Measurements from ENCODE around the gene SPAG16. TPM values are rescaled to one million over a fixed set of nuclear protein-coding genes. Genes with fewer than 3 reads are reported as not detected.

Gene SPAG16
- total and polyA plus RNA-seq, 2 donors (not counting 1 experiment from before 2014, with no cell fraction given) = 3.4 to 8.6 TPM

- Histone ChIP-seq H3K4me3 (ENCODE audit: control extremely low read depth in 1 of 5, extremely low read depth in 1 of 5, insufficient read depth in 1 of 5, low read depth in 2 of 5, low read length in 4 of 5) (no peak overlapping the region), H3K9me3 (ENCODE audit: control extremely low read depth in 1 of 3, control insufficient read depth in 2 of 3, insufficient read depth in 1 of 3, low read length in 2 of 3) (no peaks in the 10 kb centered on the region), H4K20me1 (ENCODE audit: control insufficient read depth, insufficient read depth, low read length, poor library complexity, severe bottlenecking) (no peaks in the 10 kb centered on the region), H3K79me2 (ENCODE audit: control insufficient read depth, insufficient read depth, low read length) (no peaks in the 10 kb centered on the region), H3K27me3 (replicated peaks in 1 of 4; ENCODE audit: control extremely low read depth in 1 of 4, control insufficient read depth in 3 of 4, insufficient read depth in 4 of 4, low read length in 3 of 4) (no peaks in the 10 kb centered on the region), H2AFZ (ENCODE audit: insufficient read depth, low read depth, low read length, poor library complexity, severe bottlenecking) (no peak overlapping the region), H3K36me3 (replicated peaks in 1 of 2; ENCODE audit: control extremely low read depth in 1 of 2, control insufficient read depth in 1 of 2, extremely low read depth in 1 of 2, insufficient read depth in 2 of 2, low read length in 1 of 2) (no peaks in the 10 kb centered on the region), H3K27ac (ENCODE audit: low read length in 2 of 2) (no peak overlapping the region), H3K4me1 (ENCODE audit: control insufficient read depth in 2 of 2, insufficient read depth in 2 of 2, low read length in 2 of 2) (no peaks in the 10 kb centered on the region), H3K4me2 (replicated peaks; ENCODE audit: low read depth, low read length, poor library complexity, severe bottlenecking) (no peak overlapping the region), H3K9ac (ENCODE audit: low read length) (no peak overlapping the region)
- DNase-seq (no peak), ATAC-seq (ENCODE audit: low read depth) (no peak)
- ChIA-PET CTCF (interaction anchor here (0.9 to 5.4 kb wide), 4 partner anchors 9 to 680 kb away, joined by 3 to 47 read pairs (median 6); no protein-coding TSS in a partner anchor), POLR2A (no interaction called here)
- H3K27me3 Mint-ChIP-seq = peaks cover 9% of the 10 kb centered on the region
- no peaks in the 10 kb centered on the region for H3K9me3 Mint-ChIP-seq (ENCODE audit: insufficient read depth)
- TF ChIP-seq CTCF (IDR thresholded peaks at IDR 0.05) = no peak
- no peak for TF ChIP-seq EZH2 (IDR thresholded peaks at IDR 0.05; ENCODE audit: borderline replicate concordance, insufficient read depth, low read depth, low read length, poor library complexity, severe bottlenecking)
- intact Hi-C loops (cut with micrococcal nuclease) = loop anchor here (5.0 to 10.0 kb wide), 2 partner anchors 1334 to 1752 kb away; no protein-coding TSS in a partner anchor
- H3K4me3 Mint-ChIP-seq = no peak overlapping the region
- 94% methylated on average over 3 of the region's 4 CpGs for WGBS (ENCODE audit: insufficient coverage)
- no peaks in the 10 kb centered on the region for H3K4me1 Mint-ChIP-seq
- H3K27ac Mint-ChIP-seq = no peak overlapping the region
Measured at GRCh38 chr2:213253162-213253561, 31.1 kb upstream of the SPAG16 start.

DNA sequence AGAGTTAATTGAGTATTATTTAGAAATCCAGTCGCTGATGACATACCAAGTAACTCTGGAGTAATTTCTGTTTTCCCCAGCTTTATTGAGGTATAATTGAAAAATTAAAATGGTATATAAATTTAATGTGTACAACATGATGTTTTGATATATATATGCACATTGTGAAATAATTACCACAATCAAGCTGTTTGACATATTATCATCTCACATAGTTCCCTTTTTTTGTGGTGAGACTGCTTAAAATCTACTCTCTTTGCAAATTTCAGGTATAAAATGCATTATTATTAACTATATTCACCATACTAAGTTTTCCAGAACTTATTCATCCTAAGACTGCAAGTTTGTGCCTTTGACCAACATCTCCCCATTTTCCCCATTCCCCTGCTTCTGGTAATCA, 25.0 kb upstream of the SPAG16 start:
- H3K27me3 Mint-ChIP-seq = no peaks in the 10 kb centered on the region
- no peak overlapping the region for H3K4me3 Mint-ChIP-seq
- ChIA-PET POLR2A (no interaction called here), CTCF (interaction anchor here (0.6 kb wide), 1 partner anchor 14 kb away, joined by 4 read pairs; no protein-coding TSS in a partner anchor)
- Histone ChIP-seq H3K4me3 (ENCODE audit: control extremely low read depth in 1 of 5, extremely low read depth in 1 of 5, insufficient read depth in 1 of 5, low read depth in 2 of 5, low read length in 4 of 5) (no peak overlapping the region), H3K4me2 (replicated peaks; ENCODE audit: low read depth, low read length, poor library complexity, severe bottlenecking) (no peak overlapping the region), H3K27ac (ENCODE audit: low read length in 2 of 2) (no peak overlapping the region), H3K79me2 (ENCODE audit: control insufficient read depth, insufficient read depth, low read length) (no peaks in the 10 kb centered on the region), H3K36me3 (replicated peaks in 1 of 2; ENCODE audit: control extremely low read depth in 1 of 2, control insufficient read depth in 1 of 2, extremely low read depth in 1 of 2, insufficient read depth in 2 of 2, low read length in 1 of 2) (no peaks in the 10 kb centered on the region), H3K4me1 (ENCODE audit: control insufficient read depth in 2 of 2, insufficient read depth in 2 of 2, low read length in 2 of 2) (no peaks in the 10 kb centered on the region), H3K9ac (ENCODE audit: low read length) (no peak overlapping the region), H3K27me3 (replicated peaks in 1 of 4; ENCODE audit: control extremely low read depth in 1 of 4, control insufficient read depth in 3 of 4, insufficient read depth in 4 of 4, low read length in 3 of 4) (no peaks in the 10 kb centered on the region), H3K9me3 (ENCODE audit: control extremely low read depth in 1 of 3, control insufficient read depth in 2 of 3, insufficient read depth in 1 of 3, low read length in 2 of 3) (no peaks in the 10 kb centered on the region), H4K20me1 (ENCODE audit: control insufficient read depth, insufficient read depth, low read length, poor library complexity, severe bottlenecking) (no peaks in the 10 kb centered on the region), H2AFZ (ENCODE audit: insufficient read depth, low read depth, low read length, poor library complexity, severe bottlenecking) (no peak overlapping the region)
- no peak overlapping the region for H3K27ac Mint-ChIP-seq
- intact Hi-C loops (cut with micrococcal nuclease) = loop anchor here (10.0 kb wide), 1 partner anchor 1746 kb away; no protein-coding TSS in a partner anchor
- ATAC-seq (ENCODE audit: low read depth) = no peak
- DNase-seq = no peak
- WGBS (ENCODE audit: insufficient coverage) = no CpG with 5 or more reads among the region's 1 CpG
- no peaks in the 10 kb centered on the region for H3K4me1 Mint-ChIP-seq
- no peaks in the 10 kb centered on the region for H3K9me3 Mint-ChIP-seq (ENCODE audit: insufficient read depth)
- TF ChIP-seq EZH2 (IDR thresholded peaks at IDR 0.05; ENCODE audit: borderline replicate concordance, insufficient read depth, low read depth, low read length, poor library complexity, severe bottlenecking) (no peak), CTCF (IDR thresholded peaks at IDR 0.05) (no peak)

Measured in B cell (primary cell).